ENCODE results near the gene ARHGAP11A.

ARHGAP11A gene

GRCh38 chr15:32669896-32670611 lies 54.8 kb downstream of the ARHGAP11A start:
- Histone ChIP-seq H3K9me3 (replicated peaks in 1 of 2; ENCODE audit: control insufficient read depth in 2 of 2, insufficient read depth in 1 of 2, low read depth in 1 of 2, low read length in 2 of 2) (no peaks in the 10 kb centered on the region), H3K18ac (ENCODE audit: low read length) (no peak overlapping the region), H3K4me3 (ENCODE audit: low read length in 2 of 2) (no peak overlapping the region), H2BK12ac (ENCODE audit: low read length) (no peak overlapping the region), H4K91ac (ENCODE audit: low read depth, low read length, poor library complexity) (no peak overlapping the region), H3K4me1 (ENCODE audit: control insufficient read depth in 2 of 2, insufficient read depth in 1 of 2, low read depth in 1 of 2, low read length in 2 of 2) (peaks cover 0 to 4% of the 10 kb centered on the region in 2 donors), H2BK5ac (ENCODE audit: low read length) (no peak overlapping the region), H3K27ac (replicated peaks; ENCODE audit: low read length) (no peak overlapping the region), H2BK120ac (ENCODE audit: low read depth, low read length) (no peak overlapping the region), H3K79me1 (ENCODE audit: low read depth, low read length) (no peaks in the 10 kb centered on the region), H3K4ac (ENCODE audit: low read length) (no peak overlapping the region), H2AK5ac (ENCODE audit: low read depth, low read length) (no peak overlapping the region), H3K36me3 (replicated peaks in 1 of 2; ENCODE audit: control insufficient read depth in 2 of 2, insufficient read depth in 2 of 2, low read length in 2 of 2) (no peaks in the 10 kb centered on the region), H3K14ac (ENCODE audit: low read length) (no peak overlapping the region), H2BK15ac (ENCODE audit: low read length) (no peak overlapping the region), H4K8ac (ENCODE audit: low read depth, low read length) (no peak overlapping the region), H3K4me2 (ENCODE audit: insufficient read depth, low read length, poor library complexity, severe bottlenecking) (no peak overlapping the region), H2AFZ (ENCODE audit: low read length) (no peak overlapping the region), H3K23ac (ENCODE audit: low read depth, low read length, poor library complexity) (no peak overlapping the region), H3K9ac (ENCODE audit: low read depth, low read length, poor library complexity) (no peak overlapping the region), H3K27me3 (ENCODE audit: control insufficient read depth in 3 of 3, insufficient read depth in 3 of 3, low read depth in 1 of 3, low read length in 3 of 3) (no peaks in the 10 kb centered on the region)
- WGBS, 2 donors (ENCODE audit: extremely low coverage in 2 of 2, insufficient read length in 2 of 2, insufficient replicate concordance in 1 of 2): no CpG with 5 or more reads among the region's 5 CpGs
- no peak for DNase-seq (ENCODE audit: low spot score)

GRCh38 chr15:32670623-32671022 lies 55.3 kb downstream of the ARHGAP11A start:
- no CpG with 5 or more reads among the region's 3 CpGs for WGBS, 2 donors (ENCODE audit: extremely low coverage in 2 of 2, insufficient read length in 2 of 2, insufficient replicate concordance in 1 of 2)
- Histone ChIP-seq H2AFZ (ENCODE audit: low read length) (no peak overlapping the region), H3K27ac (replicated peaks; ENCODE audit: low read length) (no peak overlapping the region), H3K9me3 (replicated peaks in 1 of 2; ENCODE audit: control insufficient read depth in 2 of 2, insufficient read depth in 1 of 2, low read depth in 1 of 2, low read length in 2 of 2) (no peaks in the 10 kb centered on the region), H3K14ac (ENCODE audit: low read length) (no peak overlapping the region), H4K8ac (ENCODE audit: low read depth, low read length) (no peak overlapping the region), H2AK5ac (ENCODE audit: low read depth, low read length) (no peak overlapping the region), H4K91ac (ENCODE audit: low read depth, low read length, poor library complexity) (no peak overlapping the region), H3K4me3 (ENCODE audit: low read length in 2 of 2) (no peak overlapping the region), H3K27me3 (ENCODE audit: control insufficient read depth in 3 of 3, insufficient read depth in 3 of 3, low read depth in 1 of 3, low read length in 3 of 3) (no peaks in the 10 kb centered on the region), H3K18ac (ENCODE audit: low read length) (no peak overlapping the region), H3K36me3 (replicated peaks in 1 of 2; ENCODE audit: control insufficient read depth in 2 of 2, insufficient read depth in 2 of 2, low read length in 2 of 2) (no peaks in the 10 kb centered on the region), H3K9ac (ENCODE audit: low read depth, low read length, poor library complexity) (no peak overlapping the region), H3K79me1 (ENCODE audit: low read depth, low read length) (no peaks in the 10 kb centered on the region), H2BK120ac (ENCODE audit: low read depth, low read length) (no peak overlapping the region), H3K4me2 (ENCODE audit: insufficient read depth, low read length, poor library complexity, severe bottlenecking) (no peak overlapping the region), H2BK12ac (ENCODE audit: low read length) (no peak overlapping the region), H3K4ac (ENCODE audit: low read length) (no peak overlapping the region), H2BK5ac (ENCODE audit: low read length) (no peak overlapping the region), H3K23ac (ENCODE audit: low read depth, low read length, poor library complexity) (no peak overlapping the region), H3K4me1 (ENCODE audit: control insufficient read depth in 2 of 2, insufficient read depth in 1 of 2, low read depth in 1 of 2, low read length in 2 of 2) (peaks cover 0 to 4% of the 10 kb centered on the region in 2 donors), H2BK15ac (ENCODE audit: low read length) (no peak overlapping the region)
- DNase-seq (ENCODE audit: low spot score): no peak

DNA sequence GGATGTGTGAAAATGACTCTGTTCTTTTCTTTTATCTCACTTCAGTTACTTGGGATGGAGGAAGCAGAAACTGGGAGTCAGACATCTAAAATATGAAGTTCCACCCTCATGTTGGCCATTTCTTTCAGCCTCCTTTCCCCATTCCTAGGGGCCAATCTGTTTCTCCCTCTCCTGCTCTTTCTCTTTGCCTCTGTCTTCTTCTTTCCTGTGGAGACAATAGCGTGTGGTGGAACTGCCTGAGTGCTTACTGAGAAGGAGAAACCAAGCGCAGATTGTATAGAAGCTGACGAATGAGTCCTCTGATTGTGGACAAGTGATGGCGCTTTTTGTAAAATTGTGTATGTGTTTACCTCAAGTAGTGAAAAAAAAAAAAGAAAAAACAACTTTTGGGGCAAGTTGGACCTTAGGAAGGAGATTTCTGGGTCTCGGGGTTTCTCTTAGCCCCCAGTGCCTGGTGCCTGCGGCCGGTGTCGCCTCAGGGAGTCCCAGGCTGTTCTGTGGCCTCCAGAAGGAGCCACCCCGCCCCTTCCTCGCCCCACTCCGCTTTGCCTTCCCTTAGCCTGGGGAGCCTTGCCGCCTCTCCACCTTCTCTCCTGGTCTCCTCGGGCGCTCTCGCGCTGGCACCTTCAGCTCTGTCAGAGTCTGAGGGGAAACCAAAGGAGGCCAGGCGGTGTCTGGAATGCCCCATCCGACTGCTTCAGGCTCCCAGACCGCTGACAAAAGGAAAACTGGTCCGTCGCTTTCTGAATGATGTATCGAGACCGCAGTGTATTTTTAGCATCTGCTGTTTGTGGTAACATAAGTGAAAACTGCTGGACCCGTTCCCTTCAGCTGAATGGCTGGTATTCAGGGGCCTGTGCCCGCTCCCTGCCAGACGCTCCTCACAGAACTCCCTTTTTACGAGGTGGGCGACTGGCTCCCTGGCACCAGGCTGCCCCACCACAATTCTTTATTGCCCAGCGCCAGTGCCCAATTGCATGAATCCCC lies 56.3 kb downstream of the ARHGAP11A start:
- Histone ChIP-seq H3K14ac (ENCODE audit: low read length) (no peak overlapping the region), H3K27me3 (ENCODE audit: control insufficient read depth in 3 of 3, insufficient read depth in 3 of 3, low read depth in 1 of 3, low read length in 3 of 3) (no peaks in the 10 kb centered on the region), H4K91ac (ENCODE audit: low read depth, low read length, poor library complexity) (no peak overlapping the region), H3K4me2 (ENCODE audit: insufficient read depth, low read length, poor library complexity, severe bottlenecking) (no peak overlapping the region), H3K23ac (ENCODE audit: low read depth, low read length, poor library complexity) (peak overlapping the region; percentile 57), H2BK120ac (ENCODE audit: low read depth, low read length) (no peak overlapping the region), H4K8ac (ENCODE audit: low read depth, low read length) (no peak overlapping the region), H3K9me3 (replicated peaks in 1 of 2; ENCODE audit: control insufficient read depth in 2 of 2, insufficient read depth in 1 of 2, low read depth in 1 of 2, low read length in 2 of 2) (no peaks in the 10 kb centered on the region), H3K18ac (ENCODE audit: low read length) (peak overlapping the region; percentile 53), H2AFZ (ENCODE audit: low read length) (no peak overlapping the region), H3K4me3 (ENCODE audit: low read length in 2 of 2) (no peak overlapping the region), H3K36me3 (replicated peaks in 1 of 2; ENCODE audit: control insufficient read depth in 2 of 2, insufficient read depth in 2 of 2, low read length in 2 of 2) (no peaks in the 10 kb centered on the region), H2BK15ac (ENCODE audit: low read length) (no peak overlapping the region), H3K4me1 (ENCODE audit: control insufficient read depth in 2 of 2, insufficient read depth in 1 of 2, low read depth in 1 of 2, low read length in 2 of 2) (peaks cover 0 to 4% of the 10 kb centered on the region in 2 donors), H2AK5ac (ENCODE audit: low read depth, low read length) (peak overlapping the region; percentile 30), H2BK12ac (ENCODE audit: low read length) (no peak overlapping the region), H3K27ac (replicated peaks; ENCODE audit: low read length) (no peak overlapping the region), H3K79me1 (ENCODE audit: low read depth, low read length) (no peaks in the 10 kb centered on the region), H2BK5ac (ENCODE audit: low read length) (no peak overlapping the region), H3K9ac (ENCODE audit: low read depth, low read length, poor library complexity) (no peak overlapping the region), H3K4ac (ENCODE audit: low read length) (no peak overlapping the region)
- no peak for DNase-seq (ENCODE audit: low spot score)
- no CpG with 5 or more reads among the region's 29 CpGs for WGBS, 2 donors (ENCODE audit: extremely low coverage in 2 of 2, insufficient read length in 2 of 2, insufficient replicate concordance in 1 of 2)

DNA sequence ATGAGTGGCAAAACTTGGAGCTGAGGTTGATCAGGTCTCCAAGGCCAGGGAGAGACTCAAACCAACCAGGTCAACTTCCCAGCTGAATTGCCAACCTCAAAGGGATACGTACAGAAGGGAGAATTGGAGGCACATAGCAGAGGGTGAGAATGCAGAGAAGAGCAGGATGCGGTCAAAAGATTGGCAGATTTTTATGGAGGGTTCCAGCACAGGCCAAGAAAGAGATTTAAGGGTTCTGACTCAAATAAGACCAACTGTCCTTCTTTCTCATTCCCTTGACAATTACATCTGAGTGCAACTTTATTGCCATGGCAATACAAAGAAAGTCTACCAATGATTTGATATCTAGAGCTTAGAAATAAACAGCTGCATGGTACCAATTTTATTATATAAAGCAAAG lies 59.4 kb downstream of the ARHGAP11A start:
- no peak for DNase-seq (ENCODE audit: low spot score)
- H4K8ac ChIP-seq (ENCODE audit: low read depth, low read length): no peak overlapping the region
- no CpG with 5 or more reads among the region's 2 CpGs for WGBS, 2 donors (ENCODE audit: extremely low coverage in 2 of 2, insufficient read length in 2 of 2, insufficient replicate concordance in 1 of 2)

More for the DNA sequence above, 59.4 kb downstream of the ARHGAP11A start:
- no peak overlapping the region for H2BK120ac ChIP-seq (ENCODE audit: low read depth, low read length)
- no peaks in the 10 kb centered on the region for H3K9me3 ChIP-seq (replicated peaks in 1 of 2; ENCODE audit: control insufficient read depth in 2 of 2, insufficient read depth in 1 of 2, low read depth in 1 of 2, low read length in 2 of 2)
- H3K4ac ChIP-seq (ENCODE audit: low read length): no peak overlapping the region
- H3K4me1 ChIP-seq (ENCODE audit: control insufficient read depth in 2 of 2, insufficient read depth in 1 of 2, low read depth in 1 of 2, low read length in 2 of 2): peaks cover 2 to 4% of the 10 kb centered on the region in 2 donors
- no peak overlapping the region for H3K9ac ChIP-seq (ENCODE audit: low read depth, low read length, poor library complexity)
- H2AK5ac ChIP-seq (ENCODE audit: low read depth, low read length): no peak overlapping the region
- H2BK12ac ChIP-seq (ENCODE audit: low read length): no peak overlapping the region
- no peak overlapping the region for H3K18ac ChIP-seq (ENCODE audit: low read length)
- H3K27ac ChIP-seq (replicated peaks; ENCODE audit: low read length): no peak overlapping the region
- H3K79me1 ChIP-seq (ENCODE audit: low read depth, low read length): no peaks in the 10 kb centered on the region
- H3K4me3 ChIP-seq (ENCODE audit: low read length in 2 of 2): no peak overlapping the region
- H3K4me2 ChIP-seq (ENCODE audit: insufficient read depth, low read length, poor library complexity, severe bottlenecking): no peak overlapping the region
- H2AFZ ChIP-seq (ENCODE audit: low read length): no peak overlapping the region
- H2BK5ac ChIP-seq (ENCODE audit: low read length): no peak overlapping the region
- H3K14ac ChIP-seq (ENCODE audit: low read length): no peak overlapping the region
- no peak overlapping the region for H2BK15ac ChIP-seq (ENCODE audit: low read length)
- no peaks in the 10 kb centered on the region for H3K27me3 ChIP-seq (ENCODE audit: control insufficient read depth in 3 of 3, insufficient read depth in 3 of 3, low read depth in 1 of 3, low read length in 3 of 3)
- H3K23ac ChIP-seq (ENCODE audit: low read depth, low read length, poor library complexity): no peak overlapping the region
- no peaks in the 10 kb centered on the region for H3K36me3 ChIP-seq (replicated peaks in 1 of 2; ENCODE audit: control insufficient read depth in 2 of 2, insufficient read depth in 2 of 2, low read length in 2 of 2)
- H4K91ac ChIP-seq (ENCODE audit: low read depth, low read length, poor library complexity): no peak overlapping the region
